HG03378 (cell line): ENCODE measurements around the gene SEL1L3.
"Not testable (repeated sequence)": the region's sequence is repeated elsewhere in the genome, so short reads cannot be mapped to it uniquely, and the experiment has no call there.

Experiments
- ATAC-seq: cut with Tn5 transposase; IDR thresholded peaks from one replicate; pipeline ENCODE4 v1.9.1; 2021; ENCODE audit warnings: mild to moderate bottlenecking, moderate library complexity; ENCODE audit not compliant: unreplicated experiment

The SEL1L3 gene

DNA sequence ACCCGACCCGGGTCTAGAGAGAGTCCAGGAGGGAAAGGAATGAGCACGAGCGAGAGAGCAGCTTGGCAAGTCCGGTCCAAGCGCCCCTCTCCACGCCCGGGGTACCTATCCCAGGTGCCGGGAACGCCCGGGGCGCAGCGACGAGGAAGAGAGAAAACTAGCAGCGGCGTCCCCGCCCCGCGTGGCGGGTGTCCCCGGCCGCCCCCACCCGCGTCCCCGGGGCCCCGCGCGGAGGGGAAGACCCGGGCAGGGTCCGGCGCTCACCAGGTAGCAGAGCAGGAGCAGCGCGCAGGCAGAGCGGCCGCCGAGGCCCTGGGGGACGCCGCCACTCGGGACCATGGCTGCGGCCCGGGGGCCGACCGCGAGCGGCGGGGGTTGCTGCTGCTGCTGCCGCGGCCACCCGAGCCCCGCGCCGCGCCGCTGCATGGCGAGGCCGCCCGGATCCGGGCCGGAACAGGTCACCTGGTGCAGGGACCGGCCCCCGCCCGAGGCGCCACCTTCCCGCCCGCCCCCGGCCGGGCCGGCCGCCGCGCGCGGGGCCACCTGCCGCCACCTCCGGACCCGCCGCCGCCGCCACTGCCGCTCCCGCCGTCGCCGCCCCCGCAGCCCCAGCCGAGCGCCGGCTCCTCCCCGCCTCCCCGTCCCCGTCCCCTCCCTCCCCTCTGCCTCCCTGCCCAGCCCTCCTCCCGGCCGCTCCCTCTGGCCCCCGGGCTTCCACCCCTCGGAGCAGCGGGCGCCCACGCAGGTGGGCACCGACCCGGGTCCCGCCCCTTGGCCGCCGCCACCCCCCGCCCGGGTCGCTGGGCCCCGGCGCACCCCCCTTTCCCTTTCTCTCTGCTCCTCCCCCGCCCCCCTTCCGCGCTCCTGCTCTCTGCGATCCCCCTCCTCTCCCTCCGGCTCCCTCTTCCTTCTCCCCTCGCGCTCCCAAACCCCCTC, at the start of gene SEL1L3:
Gene SEL1L3, minus strand, starts transcription at position 578 of the 936 bp plus-strand sequence. Its CDS starts 152 bp downstream, at position 426.
- ATAC-seq: no peak

DNA sequence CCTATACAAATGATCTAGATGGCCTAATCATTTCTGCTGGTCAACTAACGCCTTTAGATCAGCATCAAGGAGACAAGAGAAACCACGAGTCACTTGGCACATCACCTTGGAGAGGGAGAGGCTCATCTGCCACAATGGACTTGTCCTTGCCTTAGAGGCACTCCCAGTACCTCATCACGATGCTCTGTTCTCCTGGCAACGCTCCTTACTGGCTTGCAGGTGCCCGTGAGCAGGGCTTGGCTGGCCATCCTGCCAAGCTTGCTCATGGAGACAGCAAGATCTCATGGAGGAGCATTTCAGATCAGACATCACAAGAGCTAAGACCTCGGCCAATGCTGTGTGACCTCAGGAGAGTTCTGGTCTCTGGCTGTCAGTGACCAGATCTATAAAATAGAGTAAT, 48.6 kb upstream of the SEL1L3 start:
- ATAC-seq: no peak

DNA sequence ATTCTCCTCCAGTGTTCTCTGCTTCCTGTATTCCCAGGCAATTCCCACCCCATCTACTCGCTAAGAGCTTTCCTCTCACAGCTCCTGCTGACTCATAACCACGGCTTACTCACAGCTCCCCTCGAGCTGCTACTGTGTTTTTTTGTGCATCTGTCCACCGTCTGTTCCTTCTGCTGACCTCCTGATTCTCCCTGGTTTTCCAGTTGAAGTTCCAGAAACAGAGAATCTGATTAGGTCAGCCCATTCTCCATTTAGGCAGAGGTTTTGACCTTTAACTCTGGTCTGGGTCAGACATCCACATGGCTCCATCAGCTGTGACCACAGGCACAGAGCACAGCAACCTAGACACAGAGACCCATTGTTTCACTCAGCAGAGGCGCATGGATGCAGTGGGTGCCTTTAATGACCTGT, 45.7 kb upstream of the SEL1L3 start:
- ATAC-seq: no peak

DNA sequence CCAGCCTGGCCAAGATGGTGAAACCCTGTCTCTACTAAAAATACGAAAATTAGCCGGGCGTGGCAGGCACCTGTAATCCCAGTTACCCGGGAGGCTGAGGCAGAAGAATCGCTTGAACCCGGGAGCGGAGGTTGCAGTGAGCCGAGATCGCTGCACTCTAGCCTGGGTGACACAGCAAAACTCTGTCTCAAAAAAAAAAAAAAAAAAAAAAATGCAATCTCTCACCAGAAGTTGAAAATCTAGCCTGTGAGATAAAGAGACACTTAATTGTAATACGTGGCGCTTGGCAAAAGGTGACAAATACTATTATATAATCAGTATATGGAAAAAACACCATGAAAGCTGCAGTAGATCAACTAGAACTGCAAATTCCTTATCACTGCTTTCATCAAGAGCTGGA, 43.3 kb upstream of the SEL1L3 start:
- ATAC-seq: not testable (repeated sequence)

DNA sequence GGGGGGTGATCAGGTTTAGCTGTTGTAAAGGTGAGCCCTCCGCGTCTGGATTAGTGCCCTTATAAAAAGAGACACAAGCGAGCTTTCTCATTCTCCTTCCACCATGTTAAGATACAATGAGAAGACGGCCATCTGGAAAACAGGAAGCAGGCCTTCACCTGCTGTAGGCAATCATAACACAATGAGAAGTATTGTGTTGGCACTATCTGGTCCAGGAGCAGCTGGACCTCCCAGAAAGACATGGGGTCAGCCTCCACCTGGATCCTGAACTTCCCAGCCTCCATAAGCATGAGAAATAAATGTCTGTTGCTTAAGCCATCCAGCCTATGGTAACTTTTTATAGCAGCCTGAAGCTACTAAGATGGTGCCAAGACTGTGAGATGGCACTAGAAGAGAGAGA, 42.6 kb upstream of the SEL1L3 start:
- ATAC-seq: no peak

DNA sequence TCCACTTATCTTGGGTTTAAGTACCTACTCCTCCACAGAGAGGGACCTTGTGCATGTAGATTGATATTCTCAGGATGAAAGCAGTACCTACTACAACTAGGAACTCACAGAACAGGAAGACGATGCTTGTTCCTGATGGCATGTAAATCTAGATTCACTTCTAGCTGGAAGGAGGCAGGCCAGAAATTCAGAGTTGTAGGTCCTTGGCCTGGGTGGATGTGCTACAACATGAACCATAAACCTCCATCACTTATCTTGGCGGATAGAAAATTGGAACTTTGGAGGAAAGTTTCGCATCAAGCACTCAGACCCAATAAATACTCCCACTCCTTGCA, 41.9 kb upstream of the SEL1L3 start:
- ATAC-seq: peak; percentile 30

DNA sequence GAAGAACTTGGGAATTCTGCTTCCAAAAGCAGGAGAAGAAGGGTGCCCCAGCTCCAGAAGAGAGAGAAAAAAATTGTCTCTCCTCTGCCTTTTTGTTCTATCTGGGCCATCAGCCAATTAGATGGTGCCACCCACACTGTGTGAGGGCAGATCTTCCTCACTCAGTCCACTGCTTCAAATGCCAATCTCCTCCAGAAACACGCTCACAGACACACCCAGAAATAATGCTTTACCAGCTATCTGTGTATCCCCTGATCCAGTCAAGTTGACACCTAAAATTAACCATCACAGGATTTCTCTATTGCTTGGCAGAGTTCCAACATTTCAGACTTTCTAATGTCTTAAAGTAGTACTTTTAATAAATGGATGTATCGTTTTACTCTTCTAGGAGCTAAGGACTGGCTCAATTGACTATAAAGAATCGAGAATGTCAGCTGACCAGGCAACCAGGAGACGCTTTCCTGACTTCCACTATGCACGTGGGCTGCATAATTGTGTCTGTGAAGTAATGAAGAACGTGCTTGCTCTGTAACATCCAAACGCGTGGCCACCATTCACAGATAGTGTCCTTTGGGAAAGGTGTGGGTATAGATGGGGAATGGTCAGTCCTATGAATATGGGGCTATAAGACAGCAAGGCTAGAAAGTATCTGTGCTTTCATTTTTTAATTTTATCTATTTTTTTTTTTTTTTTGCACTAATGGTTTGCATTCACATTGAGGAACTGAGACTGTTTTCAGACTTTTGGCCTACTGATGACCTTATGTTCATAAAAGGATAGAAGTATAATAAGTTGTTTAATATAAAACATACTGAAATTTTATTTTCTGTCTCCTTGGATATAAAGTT, 41.3 kb upstream of the SEL1L3 start:
- peak; percentile 56 for ATAC-seq

DNA sequence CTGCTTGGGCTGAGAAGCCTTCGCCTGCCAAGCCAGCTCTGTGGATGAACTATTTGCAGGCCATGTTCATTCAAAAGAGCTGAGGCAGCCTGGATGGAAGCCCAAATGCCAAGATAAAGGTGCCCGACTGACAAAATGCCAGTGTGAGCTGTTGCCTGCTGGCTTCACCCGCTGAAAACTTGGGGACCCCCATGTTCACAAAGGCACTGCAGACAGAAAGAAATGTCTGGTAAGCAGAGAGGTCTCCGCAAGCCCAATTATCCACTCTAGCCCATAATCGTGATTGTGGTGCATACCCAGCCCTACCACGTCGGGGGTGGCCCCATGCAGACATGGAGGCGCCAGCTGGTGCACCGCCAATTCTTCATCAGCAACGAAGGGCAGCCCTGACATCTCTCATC, 38.2 kb upstream of the SEL1L3 start:
- ATAC-seq: no peak

DNA sequence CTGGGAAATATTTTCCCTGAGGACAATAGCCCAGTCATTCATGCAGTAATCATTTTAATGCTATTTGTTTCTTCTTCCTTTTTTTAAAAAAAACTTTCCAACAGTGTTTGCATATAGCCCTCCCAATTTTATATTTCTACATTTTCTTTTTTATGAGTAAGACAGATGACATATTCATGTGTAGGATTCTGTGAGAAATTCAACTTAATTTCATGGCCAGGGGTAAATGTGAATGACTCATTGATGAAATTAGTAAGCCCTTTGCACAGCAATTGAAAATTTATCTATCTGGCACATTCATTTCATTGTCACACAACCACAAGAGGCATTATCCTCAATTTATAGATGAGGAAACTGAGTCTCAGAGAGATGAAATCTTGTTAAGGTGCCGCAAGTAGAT, 37.5 kb upstream of the SEL1L3 start:
- no peak for ATAC-seq

DNA sequence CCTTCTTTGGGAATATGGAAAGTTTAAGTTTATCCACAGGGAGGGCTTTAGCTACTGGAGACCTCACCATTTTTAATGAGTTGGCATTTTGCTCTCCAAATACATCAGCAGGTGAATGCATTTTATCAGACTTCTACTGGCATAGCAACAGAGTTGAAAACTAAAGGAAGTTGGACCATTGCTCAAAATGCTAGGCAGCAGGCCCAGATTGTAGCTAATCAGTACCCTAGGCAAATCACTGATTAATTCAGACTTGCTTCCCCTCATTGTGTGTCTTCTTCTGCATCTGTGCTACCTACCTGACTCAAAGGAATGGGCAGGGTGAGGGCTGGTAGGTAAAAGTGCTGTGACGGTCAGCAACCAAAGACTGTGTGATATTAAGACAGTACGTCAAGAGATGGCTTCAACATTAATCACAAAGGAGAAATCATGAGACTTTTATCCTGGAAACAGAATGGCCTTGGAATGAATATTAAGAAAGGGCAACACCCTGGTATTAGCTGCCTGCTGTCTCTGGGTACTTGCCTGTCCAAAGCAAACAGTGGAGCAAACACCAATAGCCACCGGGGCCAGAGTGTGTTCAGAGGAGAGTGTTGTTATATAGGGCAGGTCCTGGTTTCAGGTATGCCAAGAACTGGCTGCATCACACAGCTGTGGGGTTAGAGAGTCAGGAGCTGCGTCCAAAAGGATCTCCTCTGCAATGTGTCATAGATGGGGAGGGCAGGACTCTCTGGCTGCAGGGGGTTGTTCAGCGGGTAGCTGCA, 34.2 kb upstream of the SEL1L3 start:
- no peak for ATAC-seq

DNA sequence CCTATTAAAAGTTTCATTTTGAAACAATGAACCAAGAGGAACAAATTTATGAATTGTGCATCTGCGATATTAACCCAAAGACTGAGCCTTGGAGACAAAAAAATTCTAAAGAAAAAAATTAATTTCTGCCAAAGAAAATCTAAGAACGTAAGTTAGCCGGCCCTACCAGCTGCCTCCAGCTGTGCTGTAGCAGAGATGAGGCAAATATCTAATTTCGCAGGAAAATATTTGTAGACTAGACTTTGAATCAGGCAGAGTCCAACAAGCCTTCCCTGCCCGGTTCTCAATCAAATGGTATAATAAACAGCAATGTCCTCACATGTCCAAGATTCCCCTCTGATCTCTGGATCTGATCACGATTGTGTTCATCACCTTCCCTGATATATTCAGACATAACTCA, 30.0 kb upstream of the SEL1L3 start:
- no peak for ATAC-seq

DNA sequence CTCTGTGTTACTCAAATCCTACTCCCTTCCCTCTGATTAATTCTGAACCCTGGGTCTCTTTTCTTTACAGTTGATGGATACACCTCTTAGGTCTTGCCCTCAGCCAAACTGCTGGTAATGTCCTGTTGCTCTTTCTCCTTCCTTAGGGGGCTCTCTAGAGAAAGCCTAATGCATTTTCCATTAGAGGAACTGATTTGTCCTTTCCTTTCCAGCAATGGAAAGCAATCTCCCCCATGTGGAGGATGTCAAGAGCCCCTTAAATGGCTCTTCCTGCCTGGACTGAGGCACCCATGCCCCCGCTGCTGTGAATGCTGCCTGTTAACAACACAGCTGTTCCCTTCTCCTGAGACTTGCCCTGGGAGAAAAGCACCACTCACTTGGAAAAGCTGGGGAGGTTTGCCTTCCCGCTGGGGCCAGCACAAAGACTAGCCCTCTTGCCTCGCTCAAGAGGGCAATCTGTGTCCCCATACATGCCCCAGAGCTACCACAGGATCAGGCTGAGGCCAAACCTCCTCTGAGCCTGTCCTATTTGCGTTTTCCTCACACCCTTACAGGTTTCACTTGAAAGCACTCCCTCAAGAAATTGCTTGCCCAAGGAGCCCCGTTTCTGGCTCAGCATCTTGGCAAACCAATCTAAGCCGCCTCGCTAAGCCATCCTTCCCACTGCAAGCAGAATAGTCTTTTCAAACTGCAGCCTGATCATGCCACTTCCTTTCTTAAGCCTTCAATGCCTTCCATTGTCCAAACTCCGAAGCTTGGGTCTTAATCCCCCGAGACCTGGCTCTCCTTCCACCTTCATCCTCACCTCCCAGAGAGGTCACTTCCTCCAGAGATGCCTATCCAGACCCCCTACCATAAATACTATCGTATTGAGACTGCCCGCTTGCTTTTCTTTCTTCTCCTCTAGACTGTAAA, 28.0 kb upstream of the SEL1L3 start:
- ATAC-seq: no peak

DNA sequence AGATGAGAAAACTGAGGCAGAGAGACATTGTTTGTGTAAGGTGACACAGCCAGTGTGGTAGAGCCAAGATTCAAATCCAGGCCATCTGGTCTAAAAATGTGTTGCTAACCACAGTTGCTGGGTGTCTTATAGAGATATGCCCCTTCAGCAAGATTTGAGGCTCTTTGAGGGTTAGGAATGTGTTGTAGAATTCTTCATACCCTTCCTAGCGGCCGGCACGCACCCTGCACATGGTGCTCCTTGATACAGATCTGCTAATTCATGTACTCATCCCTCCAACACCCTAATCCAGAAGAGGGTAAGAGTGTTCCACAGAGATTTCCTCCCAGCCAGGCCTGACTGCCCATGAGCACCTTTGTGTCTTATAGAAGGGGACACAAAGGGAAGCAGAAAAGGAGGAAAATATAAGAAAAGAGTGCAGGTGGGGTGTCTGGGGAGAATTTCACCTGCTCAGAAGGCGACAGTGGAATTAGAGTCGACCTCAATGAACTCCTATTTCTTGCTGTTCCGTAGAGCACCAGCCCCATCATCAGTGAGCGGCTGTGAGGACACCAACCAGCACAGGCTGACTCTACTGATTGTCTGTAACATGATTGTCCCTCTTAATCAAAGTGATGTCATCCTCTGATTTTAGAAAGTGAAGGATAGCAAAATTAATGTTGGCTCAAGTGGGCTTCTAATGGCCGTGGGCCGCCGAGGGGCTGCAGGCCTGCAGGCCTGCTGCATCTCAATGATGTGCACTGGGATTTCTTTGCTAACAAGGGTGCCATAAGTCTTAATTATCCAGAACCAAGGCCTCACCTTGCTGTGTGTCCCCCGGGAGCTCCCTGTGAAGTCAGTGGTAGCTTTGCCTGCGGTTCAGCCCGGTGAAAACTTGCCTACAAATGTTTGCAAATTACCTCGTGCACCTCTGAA, 27.1 kb upstream of the SEL1L3 start:
- no peak for ATAC-seq

DNA sequence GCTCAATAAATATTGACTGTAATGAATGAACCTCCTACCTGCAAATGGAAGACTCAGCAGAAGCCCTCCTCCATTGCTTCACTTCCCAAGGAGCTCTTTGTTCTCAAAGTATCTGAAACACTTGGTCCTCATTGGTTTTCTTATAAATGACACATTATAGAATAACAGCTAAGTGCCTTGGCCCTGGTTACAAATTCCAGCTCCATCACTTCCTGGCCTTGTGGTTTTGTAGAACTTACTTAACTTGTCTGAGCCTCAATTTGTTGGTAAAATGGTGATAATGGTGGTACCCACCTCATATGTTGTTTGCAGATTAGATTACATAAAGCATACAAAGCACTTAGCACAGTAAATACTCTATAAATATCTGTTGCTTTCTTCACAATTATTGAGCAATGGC, 26.0 kb upstream of the SEL1L3 start:
- no peak for ATAC-seq

DNA sequence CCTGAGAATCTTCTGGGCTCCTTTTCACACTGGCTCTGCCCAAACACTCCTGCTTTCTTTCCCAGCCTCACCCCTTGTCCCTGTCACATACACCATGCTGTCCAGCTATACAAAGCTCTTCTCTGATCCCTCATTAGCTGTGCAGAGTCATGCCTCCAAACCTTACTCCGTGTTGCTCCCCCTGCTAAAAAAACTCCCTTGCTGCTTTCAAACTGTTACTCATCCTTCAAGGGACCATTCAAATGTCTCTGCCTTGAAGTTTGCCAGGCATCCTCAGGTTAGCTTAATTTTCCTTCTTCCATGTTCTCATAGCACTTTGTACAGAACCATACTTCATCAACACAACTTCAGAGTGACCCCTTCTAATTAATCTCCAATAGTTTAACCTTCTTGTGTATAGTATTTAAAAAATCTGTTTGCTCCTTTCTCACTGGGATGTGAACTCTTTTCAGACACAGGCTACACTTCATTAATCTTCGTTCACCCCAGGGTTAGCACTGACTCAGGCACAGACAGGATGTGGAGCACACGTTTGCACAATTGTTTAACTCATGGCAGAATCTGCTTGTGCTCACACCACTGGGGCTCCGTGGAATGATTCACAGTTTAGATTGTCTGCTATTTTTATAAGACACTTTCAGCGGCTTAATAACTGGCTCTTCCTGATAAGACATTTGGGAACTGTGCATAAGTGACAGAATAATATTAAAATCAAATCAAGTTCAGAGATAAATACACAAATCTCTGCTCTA, 21.4 kb upstream of the SEL1L3 start:
- ATAC-seq: peak; percentile 33

DNA sequence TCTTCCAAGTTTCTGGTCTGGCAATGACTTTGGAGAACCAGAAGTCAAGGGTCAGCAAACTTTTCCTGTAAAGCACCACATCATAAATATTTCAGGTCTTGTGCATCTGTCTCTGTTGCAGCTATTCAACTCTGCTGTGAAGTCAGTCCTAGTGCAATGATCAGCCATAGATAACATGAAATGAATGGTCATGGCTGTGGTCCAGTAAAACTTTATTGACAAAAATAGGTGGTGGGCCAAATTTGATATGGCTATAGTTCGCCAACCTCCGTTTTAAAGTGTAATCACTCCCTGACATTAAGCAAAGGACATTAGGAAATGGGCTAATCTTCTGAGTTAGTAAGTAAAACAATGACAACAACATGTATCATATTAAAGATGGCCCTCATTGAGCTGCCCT, 20.8 kb upstream of the SEL1L3 start:
- no peak for ATAC-seq

DNA sequence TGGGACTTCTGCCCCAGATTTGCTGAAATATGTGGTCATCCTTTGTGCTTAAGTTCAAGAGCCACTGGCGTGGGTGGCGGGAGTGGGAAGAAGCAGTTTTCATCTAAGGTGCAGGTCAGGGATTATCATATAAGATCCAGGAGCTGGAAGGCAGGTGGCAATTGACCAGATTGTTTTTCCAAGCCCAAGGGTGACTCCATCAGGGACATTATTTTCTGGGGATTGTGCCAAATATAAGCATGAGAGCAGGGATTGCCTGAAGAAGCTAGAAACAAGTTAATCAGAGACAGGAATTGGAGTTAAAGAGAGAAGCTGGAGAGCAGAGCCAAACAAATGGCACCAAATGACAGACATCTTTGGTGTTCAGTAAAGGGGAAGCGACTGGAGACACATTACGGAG, 19.4 kb upstream of the SEL1L3 start:
- no peak for ATAC-seq

DNA sequence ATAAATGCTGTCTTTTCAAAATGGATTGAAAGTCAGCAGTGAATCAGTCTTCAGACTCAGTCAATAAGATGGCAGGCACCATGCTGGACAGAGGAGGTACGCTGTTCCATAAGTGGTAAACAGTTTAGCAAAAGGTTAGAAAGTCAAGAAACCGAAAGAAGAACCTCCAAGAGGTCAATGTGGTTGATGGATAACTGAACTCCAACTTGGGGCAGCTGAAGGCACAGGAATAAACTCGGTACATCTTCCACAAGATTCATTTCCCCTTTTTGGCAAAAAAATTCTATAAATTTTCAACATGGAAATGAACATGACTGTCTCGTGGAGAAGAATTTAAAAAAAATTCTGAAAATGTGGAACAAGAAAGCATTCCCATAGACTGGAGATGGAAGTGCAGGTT, 18.4 kb upstream of the SEL1L3 start:
- ATAC-seq: no peak
